ENCODE results near the gene CLASP1.

GRCh38 chr2:121584741-121585140 is 64.5 kb downstream of the CLASP1 start:
- TF ChIP-seq POLR2A (IDR thresholded peaks at IDR 0.05), result no peak
- TF ChIP-seq CTCF (IDR thresholded peaks at IDR 0.05), result no peak
- TF ChIP-seq EP300 (IDR thresholded peaks at IDR 0.05), result no peak

All from sigmoid colon (tissue), 4 donors.